ENCODE results near the gene MAP3K5. TPM values are rescaled to one million over a fixed set of nuclear protein-coding genes. Genes with fewer than 3 reads are reported as not detected.
A peak's percentile ranks its signal among the peaks of the same experiment; 100 is the strongest.

Gene MAP3K5
- total and polyA plus RNA-seq, 9 of the 15 experiments (the other 6 are each of a cell fraction or from before 2014, with no cell fraction given), result 2.2 to 13.0 (median 9.9) TPM

- 0 out of 2 replicates have a peak, but pooled peaks have one; percentile 53 for TF ChIP-seq NFRKB (IDR thresholded peaks at IDR 0.05; ENCODE audit: low read depth)
- no peak for TF ChIP-seq SAFB (IDR thresholded peaks at IDR 0.05; ENCODE audit: borderline replicate concordance, low read depth, low read length)
- no peak for TF ChIP-seq THAP12 (CRISPR knock-in tag; IDR thresholded peaks at IDR 0.05)
- TF ChIP-seq PHB2 (IDR thresholded peaks at IDR 0.05; ENCODE audit: low read depth), result no peak
- no peak for TF ChIP-seq USF1 (CRISPR knock-in tag; IDR thresholded peaks at IDR 0.05)
- TF ChIP-seq PRDM10 (IDR thresholded peaks at IDR 0.05; ENCODE audit: partially characterized antibody), result no peak
- 0 out of 2 replicates have a peak, but pooled peaks have one; percentile 5 for TF ChIP-seq CBFA2T2 (conservative IDR thresholded peaks at IDR 0.05)
- peak; percentile 67 for TF ChIP-seq C11orf30 (IDR thresholded peaks at IDR 0.05; ENCODE audit: low read depth)
- peak; percentile 63 for TF ChIP-seq ZNF592 (IDR thresholded peaks at IDR 0.05)
- TF ChIP-seq, protein P1, sequence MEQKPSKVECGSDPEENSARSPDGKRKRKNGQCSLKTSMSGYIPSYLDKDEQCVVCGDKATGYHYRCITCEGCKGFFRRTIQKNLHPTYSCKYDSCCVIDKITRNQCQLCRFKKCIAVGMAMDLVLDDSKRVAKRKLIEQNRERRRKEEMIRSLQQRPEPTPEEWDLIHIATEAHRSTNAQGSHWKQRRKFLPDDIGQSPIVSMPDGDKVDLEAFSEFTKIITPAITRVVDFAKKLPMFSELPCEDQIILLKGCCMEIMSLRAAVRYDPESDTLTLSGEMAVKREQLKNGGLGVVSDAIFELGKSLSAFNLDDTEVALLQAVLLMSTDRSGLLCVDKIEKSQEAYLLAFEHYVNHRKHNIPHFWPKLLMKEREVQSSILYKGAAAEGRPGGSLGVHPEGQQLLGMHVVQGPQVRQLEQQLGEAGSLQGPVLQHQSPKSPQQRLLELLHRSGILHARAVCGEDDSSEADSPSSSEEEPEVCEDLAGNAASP (IDR thresholded peaks at IDR 0.05), result no peak
- no peak for TF ChIP-seq TRIM25 (IDR thresholded peaks at IDR 0.05; ENCODE audit: borderline replicate concordance)
Observed at GRCh38 chr6:136740050-136740974, 52.0 kb downstream of the MAP3K5 start (continued).
